Measurements from ENCODE around the gene C6orf58.

GRCh38 chr6:127585123-127585522 lies 8.1 kb downstream of the C6orf58 start:
- TF ChIP-seq, protein P1, sequence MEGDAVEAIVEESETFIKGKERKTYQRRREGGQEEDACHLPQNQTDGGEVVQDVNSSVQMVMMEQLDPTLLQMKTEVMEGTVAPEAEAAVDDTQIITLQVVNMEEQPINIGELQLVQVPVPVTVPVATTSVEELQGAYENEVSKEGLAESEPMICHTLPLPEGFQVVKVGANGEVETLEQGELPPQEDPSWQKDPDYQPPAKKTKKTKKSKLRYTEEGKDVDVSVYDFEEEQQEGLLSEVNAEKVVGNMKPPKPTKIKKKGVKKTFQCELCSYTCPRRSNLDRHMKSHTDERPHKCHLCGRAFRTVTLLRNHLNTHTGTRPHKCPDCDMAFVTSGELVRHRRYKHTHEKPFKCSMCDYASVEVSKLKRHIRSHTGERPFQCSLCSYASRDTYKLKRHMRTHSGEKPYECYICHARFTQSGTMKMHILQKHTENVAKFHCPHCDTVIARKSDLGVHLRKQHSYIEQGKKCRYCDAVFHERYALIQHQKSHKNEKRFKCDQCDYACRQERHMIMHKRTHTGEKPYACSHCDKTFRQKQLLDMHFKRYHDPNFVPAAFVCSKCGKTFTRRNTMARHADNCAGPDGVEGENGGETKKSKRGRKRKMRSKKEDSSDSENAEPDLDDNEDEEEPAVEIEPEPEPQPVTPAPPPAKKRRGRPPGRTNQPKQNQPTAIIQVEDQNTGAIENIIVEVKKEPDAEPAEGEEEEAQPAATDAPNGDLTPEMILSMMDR (conservative IDR thresholded peaks at IDR 0.05; ENCODE audit: low read depth in 2 of 2), result no peak
- TF ChIP-seq EZH2 (IDR thresholded peaks at IDR 0.05; ENCODE audit: low read depth, unreplicated experiment) (no peak), POLR2AphosphoS5 (IDR thresholded peaks at IDR 0.05; ENCODE audit: low read depth) (no peak), EZH2phosphoT487 (IDR thresholded peaks at IDR 0.05; ENCODE audit: unreplicated experiment) (no peak), CREB1 (CRISPR knock-in tag; IDR thresholded peaks at IDR 0.05; ENCODE audit: low read depth) (no peak), STAT1 (IDR thresholded peaks at IDR 0.05; ENCODE audit: unreplicated experiment) (no peak), JUNB (IDR thresholded peaks at IDR 0.05; ENCODE audit: unreplicated experiment) (no peak)
- TF ChIP-seq, protein P2, sequence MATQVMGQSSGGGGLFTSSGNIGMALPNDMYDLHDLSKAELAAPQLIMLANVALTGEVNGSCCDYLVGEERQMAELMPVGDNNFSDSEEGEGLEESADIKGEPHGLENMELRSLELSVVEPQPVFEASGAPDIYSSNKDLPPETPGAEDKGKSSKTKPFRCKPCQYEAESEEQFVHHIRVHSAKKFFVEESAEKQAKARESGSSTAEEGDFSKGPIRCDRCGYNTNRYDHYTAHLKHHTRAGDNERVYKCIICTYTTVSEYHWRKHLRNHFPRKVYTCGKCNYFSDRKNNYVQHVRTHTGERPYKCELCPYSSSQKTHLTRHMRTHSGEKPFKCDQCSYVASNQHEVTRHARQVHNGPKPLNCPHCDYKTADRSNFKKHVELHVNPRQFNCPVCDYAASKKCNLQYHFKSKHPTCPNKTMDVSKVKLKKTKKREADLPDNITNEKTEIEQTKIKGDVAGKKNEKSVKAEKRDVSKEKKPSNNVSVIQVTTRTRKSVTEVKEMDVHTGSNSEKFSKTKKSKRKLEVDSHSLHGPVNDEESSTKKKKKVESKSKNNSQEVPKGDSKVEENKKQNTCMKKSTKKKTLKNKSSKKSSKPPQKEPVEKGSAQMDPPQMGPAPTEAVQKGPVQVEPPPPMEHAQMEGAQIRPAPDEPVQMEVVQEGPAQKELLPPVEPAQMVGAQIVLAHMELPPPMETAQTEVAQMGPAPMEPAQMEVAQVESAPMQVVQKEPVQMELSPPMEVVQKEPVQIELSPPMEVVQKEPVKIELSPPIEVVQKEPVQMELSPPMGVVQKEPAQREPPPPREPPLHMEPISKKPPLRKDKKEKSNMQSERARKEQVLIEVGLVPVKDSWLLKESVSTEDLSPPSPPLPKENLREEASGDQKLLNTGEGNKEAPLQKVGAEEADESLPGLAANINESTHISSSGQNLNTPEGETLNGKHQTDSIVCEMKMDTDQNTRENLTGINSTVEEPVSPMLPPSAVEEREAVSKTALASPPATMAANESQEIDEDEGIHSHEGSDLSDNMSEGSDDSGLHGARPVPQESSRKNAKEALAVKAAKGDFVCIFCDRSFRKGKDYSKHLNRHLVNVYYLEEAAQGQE (IDR thresholded peaks at IDR 0.05; ENCODE audit: unreplicated experiment), result no peak
- TF ChIP-seq, protein P3, sequence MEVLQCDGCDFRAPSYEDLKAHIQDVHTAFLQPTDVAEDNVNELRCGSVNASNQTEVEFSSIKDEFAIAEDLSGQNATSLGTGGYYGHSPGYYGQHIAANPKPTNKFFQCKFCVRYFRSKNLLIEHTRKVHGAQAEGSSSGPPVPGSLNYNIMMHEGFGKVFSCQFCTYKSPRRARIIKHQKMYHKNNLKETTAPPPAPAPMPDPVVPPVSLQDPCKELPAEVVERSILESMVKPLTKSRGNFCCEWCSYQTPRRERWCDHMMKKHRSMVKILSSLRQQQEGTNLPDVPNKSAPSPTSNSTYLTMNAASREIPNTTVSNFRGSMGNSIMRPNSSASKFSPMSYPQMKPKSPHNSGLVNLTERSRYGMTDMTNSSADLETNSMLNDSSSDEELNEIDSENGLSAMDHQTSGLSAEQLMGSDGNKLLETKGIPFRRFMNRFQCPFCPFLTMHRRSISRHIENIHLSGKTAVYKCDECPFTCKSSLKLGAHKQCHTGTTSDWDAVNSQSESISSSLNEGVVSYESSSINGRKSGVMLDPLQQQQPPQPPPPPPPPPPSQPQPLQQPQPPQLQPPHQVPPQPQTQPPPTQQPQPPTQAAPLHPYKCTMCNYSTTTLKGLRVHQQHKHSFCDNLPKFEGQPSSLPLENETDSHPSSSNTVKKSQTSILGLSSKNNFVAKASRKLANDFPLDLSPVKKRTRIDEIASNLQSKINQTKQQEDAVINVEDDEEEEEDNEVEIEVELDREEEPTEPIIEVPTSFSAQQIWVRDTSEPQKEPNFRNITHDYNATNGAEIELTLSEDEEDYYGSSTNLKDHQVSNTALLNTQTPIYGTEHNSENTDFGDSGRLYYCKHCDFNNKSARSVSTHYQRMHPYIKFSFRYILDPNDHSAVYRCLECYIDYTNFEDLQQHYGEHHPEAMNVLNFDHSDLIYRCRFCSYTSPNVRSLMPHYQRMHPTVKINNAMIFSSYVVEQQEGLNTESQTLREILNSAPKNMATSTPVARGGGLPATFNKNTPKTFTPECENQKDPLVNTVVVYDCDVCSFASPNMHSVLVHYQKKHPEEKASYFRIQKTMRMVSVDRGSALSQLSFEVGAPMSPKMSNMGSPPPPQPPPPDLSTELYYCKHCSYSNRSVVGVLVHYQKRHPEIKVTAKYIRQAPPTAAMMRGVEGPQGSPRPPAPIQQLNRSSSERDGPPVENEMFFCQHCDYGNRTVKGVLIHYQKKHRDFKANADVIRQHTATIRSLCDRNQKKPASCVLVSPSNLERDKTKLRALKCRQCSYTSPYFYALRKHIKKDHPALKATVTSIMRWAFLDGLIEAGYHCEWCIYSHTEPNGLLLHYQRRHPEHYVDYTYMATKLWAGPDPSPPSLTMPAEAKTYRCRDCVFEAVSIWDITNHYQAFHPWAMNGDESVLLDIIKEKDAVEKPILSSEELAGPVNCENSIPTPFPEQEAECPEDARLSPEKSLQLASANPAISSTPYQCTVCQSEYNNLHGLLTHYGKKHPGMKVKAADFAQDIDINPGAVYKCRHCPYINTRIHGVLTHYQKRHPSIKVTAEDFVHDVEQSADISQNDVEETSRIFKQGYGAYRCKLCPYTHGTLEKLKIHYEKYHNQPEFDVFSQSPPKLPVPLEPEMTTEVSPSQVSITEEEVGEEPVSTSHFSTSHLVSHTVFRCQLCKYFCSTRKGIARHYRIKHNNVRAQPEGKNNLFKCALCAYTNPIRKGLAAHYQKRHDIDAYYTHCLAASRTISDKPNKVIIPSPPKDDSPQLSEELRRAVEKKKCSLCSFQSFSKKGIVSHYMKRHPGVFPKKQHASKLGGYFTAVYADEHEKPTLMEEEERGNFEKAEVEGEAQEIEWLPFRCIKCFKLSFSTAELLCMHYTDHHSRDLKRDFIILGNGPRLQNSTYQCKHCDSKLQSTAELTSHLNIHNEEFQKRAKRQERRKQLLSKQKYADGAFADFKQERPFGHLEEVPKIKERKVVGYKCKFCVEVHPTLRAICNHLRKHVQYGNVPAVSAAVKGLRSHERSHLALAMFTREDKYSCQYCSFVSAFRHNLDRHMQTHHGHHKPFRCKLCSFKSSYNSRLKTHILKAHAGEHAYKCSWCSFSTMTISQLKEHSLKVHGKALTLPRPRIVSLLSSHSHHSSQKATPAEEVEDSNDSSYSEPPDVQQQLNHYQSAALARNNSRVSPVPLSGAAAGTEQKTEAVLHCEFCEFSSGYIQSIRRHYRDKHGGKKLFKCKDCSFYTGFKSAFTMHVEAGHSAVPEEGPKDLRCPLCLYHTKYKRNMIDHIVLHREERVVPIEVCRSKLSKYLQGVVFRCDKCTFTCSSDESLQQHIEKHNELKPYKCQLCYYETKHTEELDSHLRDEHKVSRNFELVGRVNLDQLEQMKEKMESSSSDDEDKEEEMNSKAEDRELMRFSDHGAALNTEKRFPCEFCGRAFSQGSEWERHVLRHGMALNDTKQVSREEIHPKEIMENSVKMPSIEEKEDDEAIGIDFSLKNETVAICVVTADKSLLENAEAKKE (CRISPR knock-in tag; IDR thresholded peaks at IDR 0.05), result no peak
